GM19468 (cell line): ENCODE data around the gene ZNF546.

Source experiments
- ATAC-seq: cut with Tn5 transposase; IDR thresholded peaks from one replicate; pipeline ENCODE4 v1.9.1; 2021; ENCODE audit warnings: mild to moderate bottlenecking, moderate library complexity, moderate number of reproducible peaks; ENCODE audit not compliant: unreplicated experiment; ENCODE audit errors: extremely low read depth

Gene ZNF546

GRCh38 chr19:40053491-40053890, 56.6 kb downstream of the ZNF546 start:
- ATAC-seq, result no peak

- no peak for ATAC-seq
Observed at GRCh38 chr19:40054632-40055031, 57.8 kb downstream of the ZNF546 start.

GRCh38 chr19:40055049-40055448, 58.2 kb downstream of the ZNF546 start:
- ATAC-seq, result no peak

GRCh38 chr19:40055832-40056504, 59.1 kb downstream of the ZNF546 start, which contains the start of gene ZNF780B:
TSS of gene ZNF780B (minus strand) at chr19:40056231. CDS start at chr19:40050332, 5,899 bp downstream.
- peak; percentile 43 for ATAC-seq

- ATAC-seq, result no peak
Observed at GRCh38 chr19:40056505-40056904, 59.6 kb downstream of the ZNF546 start.

GRCh38 chr19:40057166-40057565, 60.3 kb downstream of the ZNF546 start:
- ATAC-seq, result no peak

GRCh38 chr19:40059624-40060023, 62.8 kb downstream of the ZNF546 start:
- ATAC-seq, result no peak

- ATAC-seq, result no peak
Observed at GRCh38 chr19:40070058-40070457, 73.2 kb downstream of the ZNF546 start.
